SH-SY5Y (cell line): Measurements from ENCODE around the gene SLC22A16.

Experiments
- GATA2 ChIP-seq: IDR thresholded peaks from 2 replicates; pipeline ENCODE4 v1.6.1; 2011; ENCODE audit warnings: mild to moderate bottlenecking, low read depth, low read length
- GATA3 ChIP-seq: IDR thresholded peaks from 2 replicates; pipeline ENCODE4 v1.6.1; 2011; ENCODE audit warnings: low read depth, mild to moderate bottlenecking, low read length, moderate library complexity

The SLC22A16 gene

DNA sequence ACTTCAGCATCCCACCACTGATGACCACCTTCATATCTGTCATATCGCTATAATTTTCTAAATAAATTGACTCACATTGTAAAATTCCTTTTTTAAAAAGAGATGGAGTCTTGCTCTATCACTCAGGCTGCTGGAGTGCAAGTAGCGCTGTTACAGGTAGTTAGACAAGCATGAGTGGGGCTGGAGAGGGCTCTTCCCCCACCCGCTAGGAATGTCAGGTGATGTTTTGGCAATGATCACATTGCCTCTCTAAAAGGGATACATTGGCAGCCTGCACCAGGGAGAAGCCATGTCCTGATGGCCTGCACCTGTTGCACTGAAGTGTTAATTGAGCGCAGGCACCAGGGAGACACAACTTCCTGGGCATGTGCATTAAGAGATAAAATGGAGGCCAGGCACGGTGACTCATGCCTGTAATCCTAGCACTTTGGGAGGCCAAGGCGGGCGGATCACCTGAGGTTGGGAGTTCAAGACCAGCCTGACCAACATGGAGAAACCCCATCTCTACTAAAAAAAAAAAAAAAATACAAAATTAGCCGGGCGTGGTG lies 16.9 kb upstream of the SLC22A16 start:
- no peak for TF ChIP-seq GATA2
- no peak for TF ChIP-seq GATA3

GRCh38 chr6:110492584-110492983 lies 16.2 kb upstream of the SLC22A16 start:
- TF ChIP-seq GATA3, result no peak
- TF ChIP-seq GATA2, result no peak

DNA sequence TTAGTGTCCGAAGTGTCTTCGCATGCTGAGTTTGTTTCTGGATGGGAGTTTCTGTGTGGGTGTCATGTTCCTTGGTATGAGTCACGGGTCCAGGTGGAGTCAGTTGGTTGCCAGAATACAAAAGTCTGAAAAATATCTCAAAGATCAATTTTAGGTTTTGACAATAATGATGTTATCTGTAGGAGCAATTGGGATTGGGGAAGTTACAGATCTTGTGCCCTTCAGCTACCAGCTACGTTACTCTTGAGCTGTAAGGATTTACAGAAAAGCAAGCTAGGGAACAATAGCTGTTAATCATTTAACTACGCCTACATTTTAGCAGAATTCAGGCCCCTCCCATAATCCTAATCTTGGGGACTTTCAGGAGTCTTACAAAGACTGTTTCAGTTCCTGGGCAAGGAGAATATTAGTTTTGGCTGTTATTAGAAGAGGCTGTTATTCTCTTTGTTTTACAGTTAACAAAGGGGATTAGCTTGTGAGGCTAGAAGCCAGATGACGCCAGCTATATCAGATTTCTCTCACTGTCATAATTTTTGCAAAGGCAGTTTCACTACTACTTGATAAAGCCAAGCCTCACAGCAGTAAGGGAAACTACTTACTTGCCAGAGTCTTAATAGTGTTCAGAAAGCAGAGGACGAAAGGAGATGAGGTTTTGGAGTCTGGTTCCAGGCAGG lies 15.4 kb upstream of the SLC22A16 start:
- TF ChIP-seq GATA2, result no peak
- TF ChIP-seq GATA3, result no peak

DNA sequence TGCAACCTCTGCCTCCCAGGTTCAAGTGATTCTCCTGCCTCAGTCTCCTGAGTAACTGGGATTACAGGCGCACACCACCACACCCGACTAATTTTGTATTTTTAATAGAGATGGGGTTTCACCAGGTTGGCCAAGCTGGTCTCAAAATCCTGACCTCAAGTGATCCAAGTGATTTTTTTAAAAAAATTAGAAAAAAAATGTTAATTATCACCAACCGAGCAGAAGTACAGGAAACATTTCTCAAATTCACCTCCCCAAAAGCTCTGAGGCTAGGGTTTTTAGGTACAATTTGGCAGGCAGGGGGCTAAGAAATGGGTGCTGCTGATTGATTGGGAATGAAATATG lies 14.9 kb upstream of the SLC22A16 start:
- TF ChIP-seq GATA3 (no peak), GATA2 (no peak)

DNA sequence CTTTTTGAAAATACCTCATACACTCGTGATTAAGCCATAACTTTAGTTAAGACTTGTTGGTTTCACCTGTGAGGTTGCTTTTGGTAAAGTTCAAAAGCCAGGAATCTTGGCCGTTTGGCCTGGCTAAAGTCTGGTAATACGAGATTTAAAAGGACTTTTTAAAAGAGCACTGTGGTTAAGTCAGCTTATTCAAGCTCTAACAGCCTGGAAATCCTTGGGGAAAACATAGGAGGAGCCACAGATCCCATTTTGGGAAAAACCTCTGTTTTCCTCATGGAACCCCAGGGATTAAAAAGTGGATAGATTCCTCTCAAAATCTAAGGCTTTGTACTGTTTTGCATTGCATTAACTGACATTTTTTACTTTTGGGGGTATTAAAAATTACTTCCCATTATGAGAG lies 13.7 kb upstream of the SLC22A16 start:
- TF ChIP-seq GATA2, result no peak
- TF ChIP-seq GATA3, result no peak

GRCh38 chr6:110488606-110489190 lies 12.3 kb upstream of the SLC22A16 start:
- no peak for TF ChIP-seq GATA2
- no peak for TF ChIP-seq GATA3

- TF ChIP-seq GATA2, result no peak
Observed at GRCh38 chr6:110486756-110487155, 10.3 kb upstream of the SLC22A16 start.

DNA sequence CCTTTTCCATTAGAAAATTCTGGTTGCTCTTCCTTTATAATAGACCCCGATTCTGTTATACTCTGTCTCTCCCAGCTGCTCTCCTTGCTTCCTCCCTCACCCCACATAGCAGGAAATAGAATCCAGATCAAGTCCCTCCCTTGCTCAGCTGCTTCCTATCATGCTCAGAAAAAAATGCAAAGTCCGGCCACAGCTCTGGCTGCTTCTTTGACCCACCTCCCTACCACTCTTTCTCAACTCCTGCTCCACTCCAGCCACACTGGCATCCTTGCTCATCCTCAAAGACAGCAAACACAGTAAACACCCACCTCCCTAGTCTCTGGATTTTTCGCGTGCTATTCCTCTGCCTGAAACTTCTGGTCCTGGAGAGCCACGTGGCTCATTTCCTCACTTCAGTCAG lies 9.1 kb upstream of the SLC22A16 start:
- TF ChIP-seq GATA3 (no peak), GATA2 (no peak)

DNA sequence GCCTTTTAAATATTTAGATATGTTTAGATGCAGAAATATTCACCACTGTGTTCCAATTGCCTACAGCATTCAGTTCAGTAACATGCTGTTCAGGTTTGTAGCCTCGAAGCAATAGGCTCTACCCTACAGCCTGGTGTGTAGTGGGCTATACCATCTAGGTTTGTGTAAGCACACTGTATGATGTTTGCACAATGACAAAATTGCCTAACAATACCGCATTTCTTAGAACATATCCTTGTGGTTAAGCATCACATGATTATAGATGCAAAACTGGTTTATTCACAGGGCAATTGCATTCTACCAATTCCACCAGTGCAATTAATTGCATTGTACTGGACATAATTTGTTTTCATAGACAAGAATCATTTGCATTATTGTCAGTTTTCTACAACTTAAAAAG lies 7.9 kb upstream of the SLC22A16 start:
- TF ChIP-seq GATA3 (no peak), GATA2 (no peak)

DNA sequence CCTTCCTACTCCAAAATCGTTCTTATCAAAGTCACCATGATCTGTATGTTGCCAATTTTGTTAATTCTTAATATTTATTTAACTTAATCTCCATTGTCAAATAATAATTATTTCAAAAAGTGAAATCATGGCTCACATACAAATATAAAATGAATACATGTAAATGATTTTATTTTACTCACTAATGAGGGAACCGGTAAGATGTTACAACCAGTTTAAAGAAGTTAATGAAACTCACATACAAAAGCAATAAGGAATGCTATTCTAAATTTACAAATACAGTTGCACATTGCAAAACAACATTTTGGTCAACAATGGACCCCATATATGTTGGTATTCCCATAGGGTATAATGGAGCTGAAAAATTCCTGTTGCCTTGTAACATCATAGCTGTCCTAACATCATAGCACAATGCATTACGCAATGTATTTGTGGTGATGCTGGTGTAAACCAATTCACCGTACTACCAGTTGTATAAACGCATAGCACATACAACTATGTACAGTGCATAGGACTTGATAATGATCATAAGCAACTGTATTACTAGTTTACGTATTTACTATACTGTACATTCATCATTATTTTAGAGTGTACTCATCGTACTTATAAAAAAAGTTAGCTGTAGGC lies 6.5 kb upstream of the SLC22A16 start:
- no peak for TF ChIP-seq GATA3
- no peak for TF ChIP-seq GATA2

GRCh38 chr6:110481081-110481480 lies 4.7 kb upstream of the SLC22A16 start:
- no peak for TF ChIP-seq GATA2
- no peak for TF ChIP-seq GATA3

GRCh38 chr6:110475066-110475653 lies 1.3 kb downstream of the SLC22A16 start:
- TF ChIP-seq GATA2, result no peak
- no peak for TF ChIP-seq GATA3

- TF ChIP-seq GATA3 (no peak), GATA2 (no peak)
Observed at GRCh38 chr6:110474500-110474899, 1.9 kb downstream of the SLC22A16 start.

- TF ChIP-seq GATA2 (no peak), GATA3 (no peak)
Observed at GRCh38 chr6:110472739-110473138, 3.7 kb downstream of the SLC22A16 start.

- no peak for TF ChIP-seq GATA2
Observed at GRCh38 chr6:110471726-110472365, 4.6 kb downstream of the SLC22A16 start.

DNA sequence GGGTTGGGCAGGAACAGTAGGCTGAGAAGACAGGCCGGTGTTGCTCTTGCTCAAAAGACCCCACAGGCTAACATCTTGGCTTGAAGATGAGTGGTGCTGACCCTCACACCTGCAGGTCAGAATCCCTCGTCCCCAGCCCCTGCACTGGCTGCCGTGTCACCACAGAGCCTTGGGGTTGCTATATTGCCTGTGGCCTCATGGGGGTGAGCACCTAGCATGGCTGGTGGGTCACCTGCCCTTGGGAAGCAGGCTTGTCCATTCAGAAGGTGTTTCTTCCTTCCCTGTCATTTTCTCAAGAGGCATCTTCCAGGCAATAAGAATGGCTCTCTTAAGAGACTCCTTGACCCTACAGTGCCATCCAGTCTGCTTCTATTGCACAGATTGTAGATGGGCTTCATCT lies 7.7 kb downstream of the SLC22A16 start:
- TF ChIP-seq GATA2 (no peak), GATA3 (no peak)
